ENCODE data around the gene MRPL19.
"Not testable (repeated sequence)": the region's sequence is repeated elsewhere in the genome, so short reads cannot be mapped to it uniquely, and the experiment has no call there.

Gene MRPL19

GRCh38 chr2:75675908-75676307 is 29.3 kb downstream of the MRPL19 start:
- no peak for DNase-seq

DNA sequence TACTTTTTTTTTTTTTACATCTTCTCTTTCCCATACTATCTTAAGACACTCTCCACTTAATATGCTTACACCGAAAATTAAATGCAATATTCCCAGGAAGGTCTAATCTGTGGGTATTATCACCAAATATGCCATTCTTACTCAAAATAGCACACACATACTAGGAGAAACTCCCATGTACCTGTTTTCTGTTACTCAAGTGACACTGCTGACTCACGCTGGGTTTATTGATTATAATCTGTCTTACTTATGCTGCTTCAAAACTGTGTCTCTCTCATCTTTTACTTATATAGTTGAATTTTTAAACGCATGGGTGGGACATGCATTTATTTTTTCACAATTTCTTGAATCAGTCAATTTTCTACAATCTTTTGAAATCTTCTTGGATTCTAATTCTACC is 29.9 kb downstream of the MRPL19 start:
- no peak for DNase-seq

DNA sequence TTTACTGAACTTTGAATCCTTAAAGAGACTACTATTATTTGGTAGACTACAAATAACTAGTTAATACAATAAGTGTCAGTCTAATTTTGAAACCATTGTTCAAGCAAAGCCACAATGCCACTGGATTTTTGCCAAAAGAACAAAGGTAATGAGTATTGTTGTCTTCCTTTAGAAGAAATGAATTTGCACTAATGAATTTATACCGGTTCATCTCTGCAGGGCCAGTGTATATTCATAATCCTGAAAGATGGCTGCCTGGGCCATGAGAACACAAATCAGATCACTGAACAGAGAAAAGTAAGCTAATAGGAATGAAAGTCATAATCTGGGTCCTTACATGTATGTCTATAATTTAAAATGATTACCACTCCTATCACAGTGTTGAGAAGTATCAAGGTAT is 33.0 kb downstream of the MRPL19 start:
- DNase-seq, result no peak

DNA sequence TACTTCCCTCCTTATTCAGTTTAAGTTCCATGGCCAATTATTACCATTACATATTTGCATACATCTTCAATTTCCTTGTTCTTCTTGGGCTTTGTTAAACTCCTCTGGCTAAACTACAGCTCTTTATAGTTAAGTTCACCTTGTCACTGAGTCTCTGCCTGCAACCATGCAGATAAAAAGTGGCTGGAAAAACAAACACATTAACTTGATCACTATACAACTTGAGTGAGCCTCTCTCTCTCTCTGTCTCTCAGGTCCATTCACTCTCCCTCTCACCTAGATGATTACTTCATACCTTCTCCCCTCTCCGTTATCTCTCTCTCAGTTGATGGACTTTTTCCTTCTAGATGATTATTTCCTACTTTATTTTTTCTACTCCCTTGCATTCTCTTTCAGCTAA is 33.8 kb downstream of the MRPL19 start:
- DNase-seq, result no peak

DNA sequence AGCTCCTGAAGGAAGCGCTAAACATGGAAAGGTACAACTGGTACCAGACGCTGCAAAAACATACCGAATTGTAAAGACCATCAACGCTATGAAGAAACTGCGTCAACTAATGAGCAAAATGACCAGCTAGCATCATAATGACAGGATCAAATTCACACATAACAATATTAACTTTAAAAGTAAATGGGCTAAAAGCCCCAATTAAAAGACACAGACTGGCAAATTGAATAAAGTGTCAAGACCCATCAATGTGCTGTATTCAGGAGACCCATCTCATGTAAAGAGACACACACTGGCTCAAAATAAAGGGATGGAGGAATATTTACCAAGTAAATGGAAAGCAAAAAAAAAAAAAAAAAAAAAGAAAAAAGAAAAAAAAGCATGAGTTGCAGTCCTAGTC is 36.8 kb downstream of the MRPL19 start:
- DNase-seq, result not testable (repeated sequence)

DNA sequence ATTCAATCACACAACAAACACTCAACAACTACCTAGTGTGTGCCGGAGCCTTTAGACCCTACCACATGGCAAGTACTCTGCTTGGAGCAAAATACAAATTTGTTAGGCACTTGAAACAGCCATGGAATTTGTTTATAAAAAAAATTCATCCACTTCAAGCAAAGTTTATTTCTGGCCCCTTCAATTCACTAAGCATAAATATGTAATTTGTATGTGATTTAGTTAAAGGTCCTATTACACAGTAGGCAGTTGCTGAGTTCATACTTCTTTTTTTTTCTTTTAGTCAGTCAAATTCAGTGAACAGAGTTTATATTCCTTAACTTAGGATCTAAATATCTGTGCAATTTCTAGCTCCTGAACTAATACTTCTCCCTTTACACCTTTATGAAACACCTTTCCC is 41.6 kb downstream of the MRPL19 start:
- DNase-seq, result no peak

DNA sequence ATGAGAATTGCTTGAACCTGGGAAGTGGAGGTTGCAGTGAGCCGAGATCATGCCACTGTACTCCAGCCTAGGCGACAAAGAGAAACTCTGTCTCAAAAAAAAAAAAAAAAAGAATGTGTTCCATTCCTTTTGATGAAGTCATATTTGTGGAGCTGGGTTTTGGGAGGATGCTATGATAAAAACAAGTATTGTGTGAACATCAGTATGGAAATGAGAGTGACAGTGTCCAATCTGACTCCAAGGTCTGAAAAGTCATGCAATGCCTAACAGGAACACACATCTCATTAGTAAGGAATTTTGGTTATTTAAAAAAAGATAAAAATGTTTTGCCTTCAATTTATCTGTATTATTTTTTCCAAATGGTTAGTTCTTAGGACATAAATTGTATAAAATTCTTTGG is 52.3 kb downstream of the MRPL19 start:
- DNase-seq, result no peak

- DNase-seq, result no peak
These were observed 56.0 kb downstream of the MRPL19 start for GRCh38 chr2:75702593-75702992.

GRCh38 chr2:75703589-75704287 is 57.2 kb downstream of the MRPL19 start:
- DNase-seq, result no peak

DNA sequence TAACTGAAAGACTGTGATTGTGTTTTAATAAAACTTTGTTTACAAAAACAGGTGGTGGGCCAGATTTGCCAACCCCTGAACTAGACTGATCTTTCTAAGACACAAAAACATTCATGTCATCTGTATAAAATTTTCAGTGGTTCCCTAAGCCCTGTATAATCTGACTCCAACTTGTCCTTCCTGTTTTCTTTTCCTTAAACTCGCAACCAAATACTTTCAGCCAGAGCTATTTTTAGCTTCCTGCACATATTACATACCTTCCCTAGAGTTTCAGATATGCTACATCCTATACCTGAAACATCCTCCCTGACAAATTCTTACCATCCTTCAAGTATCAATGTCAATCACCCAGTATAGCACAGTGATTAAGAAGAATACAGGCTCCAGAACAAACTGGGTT is 59.3 kb downstream of the MRPL19 start:
- peak in 1 of 2 donors; percentile 6 for DNase-seq

DNA sequence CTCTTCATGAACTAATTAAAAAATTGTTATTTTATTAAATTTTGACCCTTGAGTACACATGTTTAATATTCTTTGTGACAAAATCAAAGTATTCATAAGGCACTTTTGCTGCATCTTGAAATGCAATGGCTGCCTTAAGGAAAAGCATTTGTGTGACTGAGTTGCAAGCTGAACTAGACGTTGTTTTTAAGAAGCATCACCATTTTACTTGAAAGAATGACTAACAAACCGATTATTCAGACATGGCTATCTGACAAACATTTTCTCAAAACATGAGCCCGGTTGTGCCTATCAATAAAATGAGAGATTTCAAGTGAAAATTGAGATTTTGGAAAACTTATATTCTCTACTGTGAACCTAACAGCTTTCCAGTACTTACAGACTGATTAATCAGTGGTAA is 61.3 kb downstream of the MRPL19 start:
- DNase-seq, result no peak

GRCh38 chr2:75709297-75709696 is 62.7 kb downstream of the MRPL19 start:
- DNase-seq, result peak in 1 of 2 donors; percentile 4

DNA sequence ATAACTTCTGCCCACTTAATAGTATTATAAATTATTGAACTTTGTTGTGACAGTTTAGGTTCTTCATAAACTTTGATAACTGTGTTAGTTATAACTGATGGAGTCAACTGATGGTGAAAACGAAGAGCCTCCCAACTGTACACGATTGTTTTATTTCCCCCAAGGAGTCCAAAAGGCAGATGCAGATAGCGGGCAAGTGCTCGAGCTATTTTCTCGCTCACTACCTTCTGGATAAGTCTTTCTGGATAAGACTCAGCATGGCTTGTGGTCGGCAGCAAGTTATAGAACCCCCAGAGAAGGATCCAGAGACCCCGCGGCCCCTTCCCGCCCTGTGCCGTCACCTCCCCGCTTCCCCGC is 63.6 kb downstream of the MRPL19 start:
- DNase-seq, result peak in 1 of 2 donors; percentile 22

GRCh38 chr2:75710577-75711253 is 64.1 kb downstream of the MRPL19 start, which contains the start of gene GCFC2:
Gene GCFC2, minus strand, starts transcription at chr2:75710915. Its CDS starts 60 bp downstream, at chr2:75710855.
- DNase-seq, result peak; percentile 70 to 77

DNA sequence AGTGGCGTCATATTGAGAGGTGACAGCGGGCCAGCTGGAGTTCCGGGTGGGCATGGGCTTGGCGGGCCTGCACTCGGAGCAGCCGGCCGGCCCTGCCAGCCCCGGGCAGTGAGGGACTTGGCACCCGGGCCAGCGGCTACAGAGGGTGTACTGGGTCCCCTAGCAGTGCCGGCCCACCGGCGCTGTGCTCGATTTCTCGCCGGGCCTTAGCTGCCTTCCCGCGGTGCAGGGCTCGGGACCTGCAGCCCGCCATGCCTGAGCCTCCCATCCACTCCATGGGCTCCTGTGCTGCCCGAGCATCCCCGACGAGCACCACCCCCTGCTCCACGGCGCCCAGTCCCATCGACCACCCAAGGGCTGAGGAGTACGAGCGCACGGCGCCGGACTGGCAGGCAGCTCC is 65.0 kb downstream of the MRPL19 start:
- DNase-seq, result not testable (repeated sequence)

DNA sequence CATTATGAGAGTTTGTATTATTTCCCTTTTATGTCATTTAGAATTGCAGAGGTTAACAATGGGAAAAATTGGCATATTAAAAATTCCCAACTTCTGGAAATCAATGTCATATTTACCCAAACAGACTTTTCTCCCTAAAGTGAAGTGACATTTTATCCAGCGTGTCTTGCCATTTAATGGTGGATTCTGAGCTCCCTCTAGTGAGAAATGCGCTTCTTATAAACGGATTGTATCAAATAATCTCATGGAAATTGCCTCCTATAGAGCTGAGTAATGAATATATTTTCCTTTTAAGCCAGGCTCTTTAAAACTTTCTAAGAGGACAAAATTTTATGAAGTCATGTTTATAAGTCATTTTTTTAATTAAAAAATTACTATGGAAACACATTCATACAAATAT is 69.8 kb downstream of the MRPL19 start:
- no peak for DNase-seq

- DNase-seq, result no peak
These were observed 73.0 kb downstream of the MRPL19 start for GRCh38 chr2:75719616-75720015.

- no peak for DNase-seq
These were observed 73.9 kb downstream of the MRPL19 start for GRCh38 chr2:75720525-75720924.

GRCh38 chr2:75722687-75723086 is 76.1 kb downstream of the MRPL19 start:
- no peak for DNase-seq

DNA sequence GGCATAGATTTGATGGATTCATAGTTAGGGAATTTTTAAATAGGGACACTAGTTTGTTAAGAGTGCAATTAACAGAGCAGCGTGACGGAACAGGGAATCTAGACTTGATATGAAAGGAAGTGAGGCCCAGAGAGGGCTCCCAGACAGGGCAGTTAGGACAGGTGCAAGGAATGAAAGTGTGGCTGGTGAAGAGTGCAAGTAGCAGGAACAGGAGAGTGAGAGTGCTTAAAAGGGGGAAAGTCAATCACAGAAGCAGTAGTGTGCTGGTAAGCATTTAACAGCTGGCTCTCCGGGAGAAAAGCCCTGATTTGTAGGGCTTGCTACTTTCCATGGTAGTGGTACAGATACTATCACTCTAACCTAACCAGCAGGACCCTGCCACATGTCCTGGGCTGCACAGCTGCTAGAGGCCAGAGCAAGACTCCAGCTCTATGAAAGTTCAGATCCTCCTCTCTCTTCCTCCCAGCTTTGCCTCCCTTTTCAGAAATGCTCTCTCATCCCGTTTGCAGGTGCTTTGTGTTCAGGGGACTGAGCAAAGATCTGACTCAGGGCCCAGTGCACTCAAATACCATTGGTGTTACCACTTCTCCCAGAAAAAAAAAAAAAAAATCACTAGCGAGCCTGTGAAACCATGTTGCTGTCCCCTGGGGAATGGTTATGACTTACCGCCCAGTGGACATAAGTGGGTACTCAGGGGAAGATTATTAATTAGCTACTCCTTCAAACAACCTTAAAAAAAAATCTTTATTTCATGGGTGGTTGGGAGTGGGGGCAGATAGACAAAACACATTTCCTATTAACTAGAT is 82.2 kb downstream of the MRPL19 start:
- no peak for DNase-seq

DNA sequence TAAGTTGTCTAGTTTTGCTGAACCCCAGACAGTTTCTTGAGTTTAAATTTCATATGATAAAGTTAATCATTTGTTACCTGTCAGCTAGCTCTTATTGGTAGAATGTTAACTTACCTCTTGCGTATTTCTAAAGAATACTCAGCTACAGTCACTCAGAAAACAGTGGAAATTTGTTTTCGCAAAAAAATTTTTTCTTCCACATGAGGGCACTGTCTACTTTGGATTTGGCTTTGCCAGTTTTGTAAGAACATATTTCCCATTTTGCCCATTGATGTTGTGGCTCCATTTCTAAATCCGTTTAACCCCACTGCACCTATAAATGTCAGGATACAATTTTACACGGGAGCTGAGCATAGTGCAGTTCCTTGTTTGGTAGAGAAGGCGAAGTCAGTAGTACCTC is 83.3 kb downstream of the MRPL19 start:
- no peak for DNase-seq

GRCh38 chr2:75736276-75736675 is 89.7 kb downstream of the MRPL19 start:
- DNase-seq, result no peak

DNA sequence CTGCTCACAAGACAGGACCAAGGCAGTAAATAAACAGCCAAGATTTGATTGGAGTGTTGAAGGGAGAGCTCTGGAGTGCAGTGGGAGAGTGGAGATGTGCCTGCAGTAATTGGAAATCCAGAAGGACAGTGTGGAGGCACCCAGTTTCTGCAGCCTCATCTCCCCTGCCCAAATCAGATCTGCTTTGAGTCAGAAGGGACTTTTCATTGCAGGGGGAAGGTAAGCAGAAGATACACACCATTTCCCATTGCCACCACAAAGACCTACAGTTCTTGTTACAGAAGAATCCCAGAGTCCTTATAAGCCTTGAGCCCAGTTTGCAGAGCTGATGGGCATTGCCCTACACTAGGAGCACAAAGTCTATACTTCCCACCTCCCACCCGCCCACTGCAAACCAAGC is 91.4 kb downstream of the MRPL19 start:
- no peak for DNase-seq

All from inflammatory macrophage treated with lipopolysaccharide for 1 hour (primary cell).